PC-3 (cell line): ENCODE data around the gene PNMA1. TPM values are rescaled to one million over a fixed set of nuclear protein-coding genes. Genes with fewer than 3 reads are reported as not detected.

ENCODE experiments used
- ATAC-seq: fragments of 200-7000 bp; cut with Tn5 transposase; 2 replicates; pipeline ENCODE4 v1.9.1; 2020; ENCODE audit warnings: mild to moderate bottlenecking, moderate library complexity
- BruUV-seq: library from RNA; stranded (reverse); fragments of 400-500 nt; replicated peaks from 2 replicates; lab custom pipeline; 2021; lab: Mats Ljungman, UMichigan
- CTCF ChIA-PET: fragments of 300-600 bp; sonication (Branson Sonifier 250); formaldehyde crosslinking; loops from one replicate; lab custom pipeline; 2022; ENCODE audit warnings: antibody characterized with exemption; lab: Charles Lee
- POLR2A ChIA-PET: fragments of 300-600 bp; sonication (Branson Sonifier 250); formaldehyde crosslinking; loops from one replicate; lab custom pipeline; 2022; ENCODE audit warnings: antibody characterized with exemption; ENCODE audit not compliant: unreplicated experiment; lab: Charles Lee
- DNase-seq: peaks from one replicate; pipeline ENCODE4 v3.0.0-alpha.2; 2015
- H2AFZ ChIP-seq: fragments of 300-600 bp; sonication (generic); 2 replicates; pipeline ENCODE4 v1.6.0; 2016; ENCODE audit warnings: antibody characterized with exemption, low read length
- H3F3A ChIP-seq: fragments of 300-600 bp; sonication (generic); one replicate; pipeline ENCODE4 v1.6.0; 2017; ENCODE audit warnings: antibody characterized with exemption, low read length, control low read depth, mild to moderate bottlenecking; ENCODE audit not compliant: unreplicated experiment
- H3K27ac ChIP-seq: fragments of 300-600 bp; sonication (generic); 2 replicates; pipeline ENCODE4 v1.5.1; 2016; ENCODE audit warnings: mild to moderate bottlenecking, low read length
- H3K27me3 ChIP-seq: fragments of 300-600 bp; sonication (generic); 2 replicates; pipeline ENCODE4 v1.6.1; 2016; ENCODE audit warnings: low read length, mixed read lengths
- H3K36me3 ChIP-seq: fragments of 300-600 bp; sonication (generic); 2 replicates; pipeline ENCODE4 v1.6.1; 2016; ENCODE audit warnings: low read depth, mixed run types, low read length, mixed read lengths
- H3K4me1 ChIP-seq: fragments of 300-600 bp; sonication (generic); 2 replicates; pipeline ENCODE4 v1.5.1; 2016; ENCODE audit warnings: low read length; ENCODE audit not compliant: insufficient read depth
- H3K4me2 ChIP-seq: fragments of 300-600 bp; sonication (generic); 2 replicates; pipeline ENCODE4 v1.6.0; 2016; ENCODE audit warnings: low read length
- H3K4me3 ChIP-seq: fragments of 300-600 bp; sonication (generic); 2 replicates; pipeline ENCODE4 v1.5.1; 2016; ENCODE audit warnings: mild to moderate bottlenecking, low read length, mixed read lengths
- H3K79me2 ChIP-seq: fragments of 300-600 bp; sonication (generic); 2 replicates; pipeline ENCODE4 v1.6.1; 2017; ENCODE audit warnings: low read length, mixed read lengths
- H3K9ac ChIP-seq: fragments of 300-600 bp; sonication (generic); 2 replicates; pipeline ENCODE4 v1.6.0; 2016; ENCODE audit warnings: mild to moderate bottlenecking, low read length
- H3K9me2 ChIP-seq: fragments of 300-600 bp; sonication (generic); replicated peaks from 2 replicates; pipeline ENCODE4 v1.6.1; 2016; ENCODE audit warnings: mixed run types, low read length, mixed read lengths
- H3K9me3 ChIP-seq: fragments of 300-600 bp; sonication (generic); 2 replicates; pipeline ENCODE4 v1.6.1; 2016; ENCODE audit warnings: low read length, mixed read lengths
- H4K20me1 ChIP-seq: fragments of 300-600 bp; sonication (generic); 2 replicates; pipeline ENCODE4 v1.6.1; 2016; ENCODE audit warnings: low read length, mixed read lengths
- CTCF ChIP-seq: fragments of 300-600 bp; sonication (generic); conservative IDR thresholded peaks from 2 replicates; pipeline ENCODE4 v1.5.1; 2017; ENCODE audit warnings: antibody characterized with exemption, low read depth, mild to moderate bottlenecking, low read length
- EZH2 ChIP-seq: fragments of 300-600 bp; sonication (generic); IDR thresholded peaks from one replicate; pipeline ENCODE4 v1.6.1; 2017; ENCODE audit warnings: antibody characterized with exemption, mild to moderate bottlenecking, low read length; ENCODE audit not compliant: unreplicated experiment
- EZH2phosphoT487 ChIP-seq: fragments of 300-600 bp; sonication (generic); IDR thresholded peaks from 2 replicates; pipeline ENCODE4 v1.6.1; 2018; ENCODE audit warnings: mild to moderate bottlenecking, antibody characterized with exemption, low read length, borderline replicate concordance
- intact Hi-C: fragments of 100-400 bp; cut with micrococcal nuclease; formaldehyde crosslinking; loops from 2 replicates; pipeline ENCODE4 v1.9.0; 2023
- total RNA-seq: library from RNA; depleted of rRNA; stranded (reverse); fragments of >200 nt; gene quantifications from 2 replicates; pipeline ENCODE4 v1.2.3, GENCODE V29; 2014

Gene PNMA1
- total RNA-seq, 1 experiment from 2014 or later, result 30.8 TPM

DNA sequence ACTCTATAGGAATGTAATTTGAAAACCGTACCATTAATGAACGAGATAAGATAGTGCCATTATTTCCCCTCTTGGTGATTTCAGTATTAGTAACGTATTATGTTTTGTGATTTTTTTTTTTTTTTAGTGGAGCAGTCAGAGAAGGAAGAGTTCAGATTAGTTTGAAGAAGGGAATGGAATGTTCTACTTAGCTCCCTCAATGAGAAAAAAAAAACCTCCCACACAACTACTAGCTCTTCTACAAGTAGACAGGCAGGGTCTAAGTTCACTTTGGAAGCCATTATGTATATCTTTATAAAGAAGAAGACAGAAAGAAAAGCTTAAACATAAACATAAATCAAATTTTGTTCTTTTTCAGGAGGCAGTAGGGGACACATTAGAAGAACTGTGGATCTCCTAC, 27.3 kb downstream of the PNMA1 start:
- no peak overlapping the region for H3K27ac ChIP-seq
- H3F3A ChIP-seq, result no peaks in the 10 kb centered on the region
- no peaks in the 10 kb centered on the region for H3K4me1 ChIP-seq
- no peak overlapping the region for H3K9ac ChIP-seq
- H2AFZ ChIP-seq, result no peak overlapping the region
- ChIA-PET CTCF (no interaction called here), POLR2A (no interaction called here)
- no peaks in the 10 kb centered on the region for H3K36me3 ChIP-seq
- intact Hi-C loops, result no loop called here
- no peak overlapping the region for H3K4me3 ChIP-seq
- TF ChIP-seq CTCF, result no peak
- no peak for TF ChIP-seq EZH2
- TF ChIP-seq EZH2phosphoT487, result no peak
- DNase-seq (no peak), ATAC-seq (no peak)
- H4K20me1 ChIP-seq, result no peaks in the 10 kb centered on the region
- BruUV-seq, result no TSS peak
- no peaks in the 10 kb centered on the region for H3K79me2 ChIP-seq
- H3K9me2 ChIP-seq, result no peaks in the 10 kb centered on the region
- no peaks in the 10 kb centered on the region for H3K27me3 ChIP-seq
- H3K4me2 ChIP-seq, result no peak overlapping the region
- H3K9me3 ChIP-seq, result no peaks in the 10 kb centered on the region

GRCh38 chr14:73685328-73685727, 28.9 kb downstream of the PNMA1 start:
- intact Hi-C loops, result no loop called here
- H2AFZ ChIP-seq, result no peak overlapping the region
- POLR2A ChIA-PET, result no interaction called here
- H3K9ac ChIP-seq, result no peak overlapping the region
- no peak overlapping the region for H3K27ac ChIP-seq
- no peak overlapping the region for H3K4me3 ChIP-seq
- H3K4me2 ChIP-seq, result no peak overlapping the region
- H3K9me2 ChIP-seq, result no peaks in the 10 kb centered on the region
- H3F3A ChIP-seq, result no peaks in the 10 kb centered on the region
- CTCF ChIA-PET, result no interaction called here
- no TSS peak for BruUV-seq
- no peak for DNase-seq
- no peaks in the 10 kb centered on the region for H3K27me3 ChIP-seq
- ATAC-seq, result no peak
- H3K79me2 ChIP-seq, result no peaks in the 10 kb centered on the region
- no peak for TF ChIP-seq EZH2
- TF ChIP-seq EZH2phosphoT487, result no peak
- no peak for TF ChIP-seq CTCF
- no peaks in the 10 kb centered on the region for H4K20me1 ChIP-seq
- H3K36me3 ChIP-seq, result no peaks in the 10 kb centered on the region
- H3K4me1 ChIP-seq, result peaks cover 8% of the 10 kb centered on the region
- H3K9me3 ChIP-seq, result no peaks in the 10 kb centered on the region

- H3K9me3 ChIP-seq, result no peaks in the 10 kb centered on the region
- H3K27me3 ChIP-seq, result no peaks in the 10 kb centered on the region
- H3K79me2 ChIP-seq, result no peaks in the 10 kb centered on the region
- peaks cover 9% of the 10 kb centered on the region for H3K4me1 ChIP-seq
- H3K9me2 ChIP-seq, result no peaks in the 10 kb centered on the region
- ChIA-PET CTCF (no interaction called here), POLR2A (no interaction called here)
- no peaks in the 10 kb centered on the region for H3F3A ChIP-seq
- no peak overlapping the region for H2AFZ ChIP-seq
- DNase-seq (no peak), ATAC-seq (peak; percentile 35)
- H4K20me1 ChIP-seq, result no peaks in the 10 kb centered on the region
- H3K4me2 ChIP-seq, result no peak overlapping the region
- BruUV-seq, result no TSS peak
- no peak overlapping the region for H3K27ac ChIP-seq
- TF ChIP-seq EZH2, result no peak
- TF ChIP-seq CTCF, result no peak
- no peak for TF ChIP-seq EZH2phosphoT487
- H3K4me3 ChIP-seq, result no peak overlapping the region
- H3K9ac ChIP-seq, result no peak overlapping the region
- H3K36me3 ChIP-seq, result no peaks in the 10 kb centered on the region
- intact Hi-C loops, result no loop called here
Observed at GRCh38 chr14:73684627-73685026, 29.6 kb downstream of the PNMA1 start.
